ENCODE data around the gene PLD3.

- TF ChIP-seq EZH2 (IDR thresholded peaks at IDR 0.05; ENCODE audit: low read length, missing control alignments) = no peak
- no peak for TF ChIP-seq CTCF (conservative IDR thresholded peaks at IDR 0.05 in 1 of 2, IDR thresholded peaks at IDR 0.05 in 1 of 2; ENCODE audit: low read depth in 1 of 2, low read length in 2 of 2)
These were observed 4.1 kb upstream of the PLD3 start for GRCh38 chr19:40344422-40344821.

Data from fibroblast of lung (primary cell).